Measurements from ENCODE around the gene EIF3L.

EIF3L gene

DNA sequence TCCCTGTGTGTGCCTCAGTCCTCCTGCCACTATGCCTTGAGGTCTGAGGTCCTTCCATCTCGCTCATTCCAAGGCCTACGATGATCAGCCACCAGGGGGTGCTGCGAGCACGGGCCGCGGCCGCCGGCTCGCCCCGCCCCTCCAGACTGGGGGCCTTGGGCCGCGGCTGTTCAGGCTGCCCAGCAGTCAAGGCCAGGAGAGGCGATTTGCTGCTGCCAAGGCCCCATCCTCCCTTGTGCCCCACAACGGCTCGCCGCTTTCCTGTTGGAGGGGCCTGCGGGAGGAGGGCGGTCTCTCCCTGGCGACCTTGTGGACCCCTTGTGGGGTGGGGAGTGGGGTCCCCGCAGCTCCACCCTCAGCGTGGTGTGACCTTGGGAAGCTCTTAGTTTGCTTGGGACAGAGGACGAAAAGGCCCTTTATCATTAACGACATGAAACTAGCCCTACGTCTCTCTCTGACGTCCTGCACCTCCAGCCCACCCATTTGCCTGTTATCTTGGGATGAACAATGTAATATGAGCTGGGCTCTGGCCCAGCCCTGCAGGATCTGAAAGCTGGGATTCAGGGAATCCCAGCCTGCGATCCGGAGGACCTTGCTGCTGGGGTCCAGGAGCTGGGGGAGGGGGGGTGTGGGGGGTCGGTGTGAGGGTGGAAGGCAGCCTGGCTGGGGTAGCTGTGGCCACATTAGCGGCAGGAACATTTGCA lies 31.4 kb upstream of the EIF3L start:
- DNase-seq (ENCODE audit: low spot score), result peak; percentile 81

- no peak for DNase-seq (ENCODE audit: low spot score)
These were observed 30.7 kb upstream of the EIF3L start for GRCh38 chr22:37818409-37819104.

DNA sequence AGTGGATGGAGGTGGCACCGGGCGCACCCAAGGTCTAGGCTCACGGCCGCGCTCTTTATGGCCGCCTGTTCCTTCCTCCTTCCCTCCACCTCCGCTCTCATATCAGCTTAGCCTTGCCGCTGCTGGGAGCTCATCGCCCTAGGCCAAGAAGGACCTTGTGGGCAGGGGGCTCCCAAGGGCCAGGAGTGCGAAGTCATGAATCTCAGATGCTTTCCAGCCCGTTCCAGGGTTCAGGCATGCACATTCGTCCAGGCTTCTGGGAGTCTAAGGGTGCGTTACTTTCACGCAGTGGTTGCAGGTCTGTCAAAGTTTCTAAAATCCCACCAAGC lies 30.1 kb upstream of the EIF3L start:
- no peak for DNase-seq (ENCODE audit: low spot score)

- DNase-seq (ENCODE audit: low spot score), result no peak
These were observed 28.9 kb upstream of the EIF3L start for GRCh38 chr22:37820350-37820749.

- no peak for DNase-seq (ENCODE audit: low spot score)
These were observed 27.0 kb upstream of the EIF3L start for GRCh38 chr22:37822079-37822833.

GRCh38 chr22:37823134-37823985 lies 25.9 kb upstream of the EIF3L start, which contains the start of gene GALR3:
Gene GALR3, plus strand, starts transcription at chr22:37823382. Its CDS starts 25 bp downstream, at chr22:37823407.
- DNase-seq (ENCODE audit: low spot score), result no peak

DNA sequence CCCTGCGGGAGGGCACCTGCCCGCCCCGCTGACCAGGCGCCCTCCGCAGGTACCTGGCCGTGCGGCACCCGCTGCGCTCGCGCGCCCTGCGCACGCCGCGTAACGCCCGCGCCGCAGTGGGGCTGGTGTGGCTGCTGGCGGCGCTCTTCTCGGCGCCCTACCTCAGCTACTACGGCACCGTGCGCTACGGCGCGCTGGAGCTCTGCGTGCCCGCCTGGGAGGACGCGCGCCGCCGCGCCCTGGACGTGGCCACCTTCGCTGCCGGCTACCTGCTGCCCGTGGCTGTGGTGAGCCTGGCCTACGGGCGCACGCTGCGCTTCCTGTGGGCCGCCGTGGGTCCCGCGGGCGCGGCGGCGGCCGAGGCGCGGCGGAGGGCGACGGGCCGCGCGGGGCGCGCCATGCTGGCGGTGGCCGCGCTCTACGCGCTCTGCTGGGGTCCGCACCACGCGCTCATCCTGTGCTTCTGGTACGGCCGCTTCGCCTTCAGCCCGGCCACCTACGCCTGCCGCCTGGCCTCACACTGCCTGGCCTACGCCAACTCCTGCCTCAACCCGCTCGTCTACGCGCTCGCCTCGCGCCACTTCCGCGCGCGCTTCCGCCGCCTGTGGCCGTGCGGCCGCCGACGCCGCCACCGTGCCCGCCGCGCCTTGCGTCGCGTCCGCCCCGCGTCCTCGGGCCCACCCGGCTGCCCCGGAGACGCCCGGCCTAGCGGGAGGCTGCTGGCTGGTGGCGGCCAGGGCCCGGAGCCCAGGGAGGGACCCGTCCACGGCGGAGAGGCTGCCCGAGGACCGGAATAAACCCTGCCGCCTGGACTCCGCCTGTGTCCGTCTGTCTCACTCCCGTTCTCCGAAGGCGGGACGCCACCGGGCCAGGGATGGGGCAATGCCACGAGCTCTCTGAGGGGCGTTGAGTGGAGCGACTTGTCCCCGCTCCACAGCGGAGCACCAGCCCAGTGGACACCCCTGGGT lies 24.3 kb upstream of the EIF3L start:
- no peak for DNase-seq (ENCODE audit: low spot score)

- no peak for DNase-seq (ENCODE audit: low spot score)
These were observed 22.2 kb upstream of the EIF3L start for GRCh38 chr22:37827056-37827455.

- no peak for DNase-seq (ENCODE audit: low spot score)
These were observed 19.0 kb upstream of the EIF3L start for GRCh38 chr22:37830093-37830842.

GRCh38 chr22:37831472-37831871 lies 17.7 kb upstream of the EIF3L start:
- no peak for DNase-seq (ENCODE audit: low spot score)

DNA sequence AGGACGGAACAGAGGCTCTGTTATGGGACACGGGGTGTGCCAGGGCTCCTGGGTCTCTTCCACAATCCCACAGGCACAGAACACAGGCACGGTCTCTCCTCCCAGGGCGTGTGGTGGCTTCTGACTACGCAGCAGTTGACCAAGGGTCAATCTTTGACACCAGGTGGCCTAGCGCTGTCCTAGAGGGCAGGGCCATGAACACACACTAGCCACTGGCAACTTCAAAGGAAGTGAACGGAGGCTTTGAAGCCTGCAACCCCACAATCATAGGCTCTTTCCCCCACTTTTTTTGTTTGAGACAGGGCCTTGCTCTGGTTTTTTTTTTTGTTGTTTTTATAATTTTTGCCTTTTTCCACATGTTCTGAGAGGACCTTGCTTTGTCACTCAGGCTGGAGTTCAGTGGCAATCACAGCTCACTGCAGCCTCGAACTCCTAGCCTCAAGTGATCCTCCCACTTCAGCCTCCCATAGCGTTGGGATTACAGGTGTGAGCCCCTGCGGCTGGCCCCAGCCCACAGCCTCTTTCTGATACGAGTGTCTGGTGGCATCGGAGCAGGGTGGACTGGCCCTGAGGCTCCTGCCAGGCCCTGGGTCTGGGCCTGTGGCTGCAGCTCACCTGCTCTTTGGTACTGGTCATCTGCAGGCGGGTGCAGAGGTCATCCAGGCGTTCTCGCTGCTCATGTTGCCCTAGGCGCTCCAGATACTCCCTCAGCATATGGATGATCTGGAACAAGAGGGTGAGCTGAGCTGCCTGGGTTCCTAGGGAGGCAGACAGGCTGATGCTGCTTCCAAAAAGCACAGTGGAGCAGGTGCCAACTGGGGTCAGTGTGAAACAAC lies 17.0 kb upstream of the EIF3L start:
- DNase-seq (ENCODE audit: low spot score), result no peak

DNA sequence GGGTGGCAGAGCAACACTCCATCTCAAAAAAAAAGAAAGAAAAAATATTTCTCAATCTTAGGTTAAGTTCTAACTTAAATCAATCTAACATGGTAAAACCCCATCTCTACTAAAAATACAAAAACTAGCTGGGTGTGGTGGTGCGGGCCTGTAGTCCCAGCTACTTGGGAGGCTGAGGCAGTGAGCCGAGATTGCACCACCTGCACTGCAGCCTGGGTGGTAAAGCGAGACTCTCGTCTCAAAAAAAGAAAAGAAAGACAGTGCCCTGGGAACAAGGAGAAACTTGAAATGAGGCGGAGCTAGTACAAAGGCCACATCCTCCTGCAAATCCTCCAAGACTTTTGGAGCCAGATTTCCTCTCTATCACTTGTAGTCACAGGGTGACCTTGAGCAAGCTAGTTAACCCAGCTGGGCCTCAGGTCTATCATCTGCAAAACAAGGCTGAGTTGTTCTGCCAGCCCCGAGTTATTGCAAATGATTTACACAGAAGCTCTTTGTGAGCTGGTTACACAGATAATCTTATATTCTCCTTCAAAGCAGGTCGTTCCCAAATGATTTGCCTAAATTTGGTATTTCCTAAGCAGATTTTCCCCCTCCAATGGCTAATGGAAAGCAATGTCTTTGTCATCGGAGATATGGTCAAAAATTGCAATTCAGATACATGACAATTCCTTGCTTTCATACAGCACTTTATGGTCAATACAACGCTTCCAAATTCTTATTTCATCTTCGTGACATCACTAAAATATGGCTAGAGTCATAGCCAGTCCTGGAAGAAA lies 7.0 kb upstream of the EIF3L start:
- DNase-seq (ENCODE audit: low spot score), result no peak

DNA sequence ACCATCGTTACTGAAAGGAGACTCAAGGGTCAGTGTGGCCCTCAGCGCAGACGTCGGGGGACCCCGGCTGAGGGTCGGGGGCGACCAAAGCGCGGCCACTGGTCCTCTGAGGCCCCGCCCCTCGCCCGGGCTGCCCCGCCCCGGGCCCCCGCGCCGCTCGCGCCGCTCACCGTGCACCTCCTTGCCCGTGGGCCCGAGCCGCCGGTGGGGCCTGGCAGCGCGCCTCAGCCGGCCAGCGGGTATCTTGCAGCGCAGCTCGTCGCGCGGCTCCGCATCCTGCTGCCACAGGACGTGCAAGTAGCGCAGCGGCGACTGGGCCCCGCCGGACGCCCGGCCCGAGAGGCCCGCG lies 5.5 kb upstream of the EIF3L start:
- no peak for DNase-seq (ENCODE audit: low spot score)

DNA sequence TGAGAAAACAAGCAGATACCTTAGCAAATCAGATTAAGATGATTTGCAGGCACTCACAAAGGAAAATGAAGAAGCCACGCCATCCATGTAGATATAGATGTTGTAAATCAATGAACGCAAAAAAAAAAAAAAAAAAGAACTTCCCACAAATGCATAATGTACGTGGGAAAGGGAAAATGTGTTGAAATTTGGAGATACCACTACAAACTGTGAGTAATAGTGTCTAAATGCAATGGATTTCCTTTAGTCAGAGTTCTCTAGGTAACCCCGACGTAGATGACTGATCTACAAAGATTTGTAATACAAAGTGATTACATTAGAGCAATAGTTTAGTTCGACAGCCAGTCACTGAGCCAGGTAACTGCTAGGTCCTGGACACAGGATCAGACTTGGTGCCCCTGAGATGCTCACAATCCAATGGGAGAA lies 4.3 kb upstream of the EIF3L start:
- no peak for DNase-seq (ENCODE audit: low spot score)

DNA sequence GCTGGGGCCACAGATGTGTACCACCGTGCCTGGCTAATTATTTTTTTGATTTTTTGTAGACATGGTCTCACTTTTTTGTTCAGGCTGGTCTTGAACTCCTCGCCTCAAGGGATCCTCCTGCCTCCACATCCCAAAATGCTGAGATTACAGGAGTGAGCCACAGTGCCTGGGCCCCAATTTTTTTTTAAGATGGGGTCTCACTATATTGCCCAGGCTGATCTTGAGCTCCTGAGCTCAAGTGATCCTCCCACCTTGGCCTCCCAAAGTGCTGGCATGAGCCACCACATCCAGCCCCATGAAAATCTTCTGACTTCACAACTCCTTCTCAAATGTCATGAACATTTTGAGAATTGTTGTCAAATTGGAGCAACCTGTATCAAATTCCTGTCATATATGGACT lies 2.8 kb upstream of the EIF3L start:
- no peak for DNase-seq (ENCODE audit: low spot score)

DNA sequence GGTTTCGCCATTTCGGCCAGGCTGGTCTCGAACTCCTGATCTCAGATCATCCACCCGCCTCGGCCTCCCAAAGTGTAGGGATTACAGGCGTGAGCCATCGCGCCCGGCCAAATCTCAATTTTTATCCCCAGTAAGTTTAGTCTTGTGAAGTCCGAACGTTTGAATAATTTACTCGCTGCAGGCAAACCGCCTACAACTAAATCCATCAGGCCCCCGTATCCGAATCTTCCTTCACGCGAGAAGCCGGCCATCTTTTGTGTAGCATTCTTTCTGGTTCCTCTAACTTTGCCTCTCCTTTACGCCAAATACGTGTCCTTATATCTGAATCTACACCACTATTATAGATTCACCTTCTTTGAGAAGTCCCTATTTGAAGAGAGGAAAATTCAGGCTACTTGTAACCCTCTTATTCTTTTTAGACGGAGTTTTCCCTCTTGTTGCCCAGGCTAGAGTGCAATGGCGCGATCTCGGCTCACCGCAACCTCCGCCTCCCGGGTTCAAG lies 581 bp upstream of the EIF3L start:
- DNase-seq (ENCODE audit: low spot score), result peak; percentile 34

DNA sequence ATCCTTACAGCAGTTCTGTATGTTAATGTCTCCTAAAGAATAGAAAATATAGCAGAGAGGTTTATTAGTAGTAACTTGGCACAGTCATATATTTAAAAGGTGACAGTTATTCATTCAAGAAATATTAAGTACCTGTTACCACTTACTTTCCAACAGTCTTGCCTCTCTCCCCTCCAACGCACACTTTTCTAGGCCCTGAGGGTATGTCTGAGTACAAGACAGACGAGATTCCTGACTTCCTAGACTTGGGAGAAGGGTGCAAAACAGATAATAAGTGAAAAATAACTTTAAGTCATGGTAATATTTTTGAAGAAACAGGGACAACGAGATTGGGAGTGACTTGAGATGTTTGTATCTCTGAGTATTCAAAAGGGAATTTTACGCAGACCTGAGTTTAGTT lies 1.6 kb downstream of the EIF3L start:
- no peak for DNase-seq (ENCODE audit: low spot score)

DNA sequence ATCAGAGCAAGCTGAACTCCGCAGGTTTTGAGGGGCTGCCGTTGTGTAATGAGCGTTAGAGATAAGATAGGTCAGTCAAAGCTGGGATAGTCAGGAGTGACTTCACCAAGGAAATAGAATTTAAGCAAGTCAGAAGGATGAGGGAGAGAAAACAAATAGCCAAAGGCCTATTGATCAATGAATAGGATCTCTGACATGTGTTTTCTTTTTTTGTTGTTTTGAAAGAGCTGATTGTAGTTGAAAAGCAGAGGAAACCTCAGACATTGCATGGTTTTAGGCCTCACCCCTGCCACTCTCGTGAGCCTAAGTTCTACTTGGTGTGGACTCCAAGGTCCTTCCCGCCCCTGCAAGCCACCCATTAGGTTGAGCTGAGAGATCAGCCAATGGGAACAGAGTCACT lies 3.2 kb downstream of the EIF3L start:
- no peak for DNase-seq (ENCODE audit: low spot score)
